ENCODE results near the gene PHC3. TPM values are rescaled to one million over a fixed set of nuclear protein-coding genes. Genes with fewer than 3 reads are reported as not detected.

The PHC3 gene
- polyA plus RNA-seq, 1 donor from 2014 or later: 18.6 TPM

DNA sequence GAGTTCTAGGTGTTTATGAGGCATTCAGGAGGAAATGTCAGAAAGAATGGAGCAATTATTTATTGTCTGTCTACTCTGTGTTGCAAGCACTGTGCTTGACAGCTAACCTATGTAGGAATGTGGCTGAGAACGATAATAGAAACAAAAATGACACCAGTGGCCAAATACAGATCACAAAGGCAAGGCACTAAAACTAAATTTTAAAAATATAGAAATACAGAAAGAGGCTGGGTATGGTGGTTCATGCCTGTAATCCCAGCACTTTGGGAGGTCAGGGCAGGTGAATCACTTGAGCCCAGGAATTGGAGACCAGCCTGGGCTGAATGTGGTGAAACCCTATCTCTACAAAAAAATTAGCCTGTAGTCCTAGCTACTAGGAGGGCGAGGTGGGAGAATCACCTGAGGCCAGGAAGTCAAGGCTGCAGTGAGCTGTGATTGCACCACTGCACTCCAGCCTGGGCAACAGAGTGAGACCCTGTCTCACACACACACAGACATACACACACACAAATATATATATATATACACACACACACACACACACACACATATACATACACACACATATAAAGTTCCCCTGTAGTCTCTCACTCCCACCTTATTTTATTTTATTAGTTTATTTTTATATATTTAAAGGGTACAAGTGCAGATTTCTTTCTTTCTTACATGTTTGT, 46.7 kb upstream of the PHC3 start:
- no peak overlapping the region for H3K27ac ChIP-seq (ENCODE audit: low read length)
- no peak overlapping the region for H3K9ac ChIP-seq (ENCODE audit: low read length)
- no peak for TF ChIP-seq POLR2AphosphoS5 (IDR thresholded peaks at IDR 0.05)
- no peak overlapping the region for H3K4me3 ChIP-seq (ENCODE audit: low read length)
- no peaks in the 10 kb centered on the region for H3K27me3 ChIP-seq (ENCODE audit: insufficient read depth, low read depth, low read length)
- H4K20me1 ChIP-seq (ENCODE audit: insufficient read depth): no peaks in the 10 kb centered on the region
- H3K79me2 ChIP-seq (replicated peaks; ENCODE audit: insufficient read depth, low read length): peaks cover 28% of the 10 kb centered on the region
- no peaks in the 10 kb centered on the region for H3K36me3 ChIP-seq (ENCODE audit: insufficient read depth, low read length)
- no peak overlapping the region for H3K4me2 ChIP-seq (ENCODE audit: low read length)
- H2AFZ ChIP-seq (ENCODE audit: low read depth, low read length): no peak overlapping the region
- no peaks in the 10 kb centered on the region for H3K9me3 ChIP-seq (ENCODE audit: low read length)
- no peaks in the 10 kb centered on the region for H3K9me2 ChIP-seq (ENCODE audit: insufficient read depth, low read length)
- H3F3A ChIP-seq (ENCODE audit: insufficient read depth, low read length, poor library complexity, severe bottlenecking): no peaks in the 10 kb centered on the region

DNA sequence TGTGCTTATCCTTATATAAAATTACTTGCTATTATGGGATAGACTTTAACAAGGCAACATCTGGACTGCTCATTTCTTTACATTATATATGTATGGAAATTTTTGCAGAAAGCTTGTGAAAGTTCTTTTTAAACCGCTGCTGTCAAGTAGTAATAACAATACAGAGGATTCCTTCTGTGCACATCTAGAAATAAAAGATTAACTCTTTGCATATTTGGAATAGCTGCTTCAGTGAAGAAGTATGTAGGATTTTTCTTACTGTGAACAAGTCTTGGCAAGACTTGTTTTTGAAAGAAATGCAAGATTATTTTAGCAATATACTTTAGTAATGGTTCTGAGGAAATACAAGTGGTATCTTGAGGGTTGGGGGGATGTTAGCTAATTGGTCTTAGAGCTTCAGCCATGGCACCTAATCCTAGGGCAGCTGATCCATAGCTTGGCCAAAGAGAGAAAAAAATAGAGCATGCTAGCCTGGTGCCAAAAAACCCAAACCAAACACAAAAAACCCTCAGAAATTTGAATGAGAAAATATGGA, 45.0 kb upstream of the PHC3 start:
- Histone ChIP-seq H3K79me2 (replicated peaks; ENCODE audit: insufficient read depth, low read length) (peaks cover 29% of the 10 kb centered on the region), H3F3A (ENCODE audit: insufficient read depth, low read length, poor library complexity, severe bottlenecking) (no peaks in the 10 kb centered on the region), H3K4me2 (ENCODE audit: low read length) (no peak overlapping the region), H3K36me3 (ENCODE audit: insufficient read depth, low read length) (no peaks in the 10 kb centered on the region), H3K27me3 (ENCODE audit: insufficient read depth, low read depth, low read length) (no peaks in the 10 kb centered on the region), H3K4me3 (ENCODE audit: low read length) (no peak overlapping the region), H3K9ac (ENCODE audit: low read length) (no peak overlapping the region), H3K9me3 (ENCODE audit: low read length) (no peaks in the 10 kb centered on the region), H3K27ac (ENCODE audit: low read length) (no peak overlapping the region), H2AFZ (ENCODE audit: low read depth, low read length) (no peak overlapping the region), H4K20me1 (ENCODE audit: insufficient read depth) (no peaks in the 10 kb centered on the region), H3K9me2 (ENCODE audit: insufficient read depth, low read length) (no peaks in the 10 kb centered on the region)
- TF ChIP-seq SMC3 (conservative IDR thresholded peaks at IDR 0.05; ENCODE audit: poor library complexity): no peak
- TF ChIP-seq, protein P1, sequence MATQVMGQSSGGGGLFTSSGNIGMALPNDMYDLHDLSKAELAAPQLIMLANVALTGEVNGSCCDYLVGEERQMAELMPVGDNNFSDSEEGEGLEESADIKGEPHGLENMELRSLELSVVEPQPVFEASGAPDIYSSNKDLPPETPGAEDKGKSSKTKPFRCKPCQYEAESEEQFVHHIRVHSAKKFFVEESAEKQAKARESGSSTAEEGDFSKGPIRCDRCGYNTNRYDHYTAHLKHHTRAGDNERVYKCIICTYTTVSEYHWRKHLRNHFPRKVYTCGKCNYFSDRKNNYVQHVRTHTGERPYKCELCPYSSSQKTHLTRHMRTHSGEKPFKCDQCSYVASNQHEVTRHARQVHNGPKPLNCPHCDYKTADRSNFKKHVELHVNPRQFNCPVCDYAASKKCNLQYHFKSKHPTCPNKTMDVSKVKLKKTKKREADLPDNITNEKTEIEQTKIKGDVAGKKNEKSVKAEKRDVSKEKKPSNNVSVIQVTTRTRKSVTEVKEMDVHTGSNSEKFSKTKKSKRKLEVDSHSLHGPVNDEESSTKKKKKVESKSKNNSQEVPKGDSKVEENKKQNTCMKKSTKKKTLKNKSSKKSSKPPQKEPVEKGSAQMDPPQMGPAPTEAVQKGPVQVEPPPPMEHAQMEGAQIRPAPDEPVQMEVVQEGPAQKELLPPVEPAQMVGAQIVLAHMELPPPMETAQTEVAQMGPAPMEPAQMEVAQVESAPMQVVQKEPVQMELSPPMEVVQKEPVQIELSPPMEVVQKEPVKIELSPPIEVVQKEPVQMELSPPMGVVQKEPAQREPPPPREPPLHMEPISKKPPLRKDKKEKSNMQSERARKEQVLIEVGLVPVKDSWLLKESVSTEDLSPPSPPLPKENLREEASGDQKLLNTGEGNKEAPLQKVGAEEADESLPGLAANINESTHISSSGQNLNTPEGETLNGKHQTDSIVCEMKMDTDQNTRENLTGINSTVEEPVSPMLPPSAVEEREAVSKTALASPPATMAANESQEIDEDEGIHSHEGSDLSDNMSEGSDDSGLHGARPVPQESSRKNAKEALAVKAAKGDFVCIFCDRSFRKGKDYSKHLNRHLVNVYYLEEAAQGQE (IDR thresholded peaks at IDR 0.05; ENCODE audit: borderline replicate concordance): no peak
- no peak for TF ChIP-seq EP300 (conservative IDR thresholded peaks at IDR 0.05; ENCODE audit: poor library complexity, severe bottlenecking)
- TF ChIP-seq RAD21 (conservative IDR thresholded peaks at IDR 0.05): no peak

DNA sequence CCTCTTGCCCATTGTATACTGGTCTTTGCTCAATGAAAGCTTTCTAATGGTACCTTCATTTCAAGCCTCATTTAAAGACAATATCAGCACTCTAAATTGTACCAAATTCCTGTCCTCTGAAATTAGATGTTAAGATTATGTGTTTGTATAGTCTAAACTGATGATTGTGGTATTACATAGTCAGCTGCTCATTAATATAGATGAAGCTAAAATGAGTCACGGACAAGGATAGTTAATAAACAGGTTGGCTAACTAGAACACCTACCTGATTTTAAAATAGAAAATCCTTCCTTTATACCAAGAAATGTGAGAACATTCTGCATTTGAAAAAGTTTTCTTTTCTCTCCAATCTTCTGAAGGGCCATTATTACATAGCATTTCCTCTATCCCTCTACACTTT, 43.6 kb upstream of the PHC3 start:
- H3K9ac ChIP-seq (ENCODE audit: low read length): no peak overlapping the region
- H3K9me3 ChIP-seq (ENCODE audit: low read length): no peaks in the 10 kb centered on the region
- no peaks in the 10 kb centered on the region for H3K36me3 ChIP-seq (ENCODE audit: insufficient read depth, low read length)
- H3K79me2 ChIP-seq (replicated peaks; ENCODE audit: insufficient read depth, low read length): peaks cover 27% of the 10 kb centered on the region
- no peak overlapping the region for H3K27ac ChIP-seq (ENCODE audit: low read length)
- no peak overlapping the region for H3K4me2 ChIP-seq (ENCODE audit: low read length)
- no peak overlapping the region for H2AFZ ChIP-seq (ENCODE audit: low read depth, low read length)
- H3F3A ChIP-seq (ENCODE audit: insufficient read depth, low read length, poor library complexity, severe bottlenecking): no peaks in the 10 kb centered on the region
- no peak for TF ChIP-seq EZH2 (IDR thresholded peaks at IDR 0.05; ENCODE audit: borderline replicate concordance, insufficient read depth, low read length, poor library complexity, severe bottlenecking)
- no peak for TF ChIP-seq TAF1 (IDR thresholded peaks at IDR 0.05; ENCODE audit: low read depth)
- TF ChIP-seq, protein P2, sequence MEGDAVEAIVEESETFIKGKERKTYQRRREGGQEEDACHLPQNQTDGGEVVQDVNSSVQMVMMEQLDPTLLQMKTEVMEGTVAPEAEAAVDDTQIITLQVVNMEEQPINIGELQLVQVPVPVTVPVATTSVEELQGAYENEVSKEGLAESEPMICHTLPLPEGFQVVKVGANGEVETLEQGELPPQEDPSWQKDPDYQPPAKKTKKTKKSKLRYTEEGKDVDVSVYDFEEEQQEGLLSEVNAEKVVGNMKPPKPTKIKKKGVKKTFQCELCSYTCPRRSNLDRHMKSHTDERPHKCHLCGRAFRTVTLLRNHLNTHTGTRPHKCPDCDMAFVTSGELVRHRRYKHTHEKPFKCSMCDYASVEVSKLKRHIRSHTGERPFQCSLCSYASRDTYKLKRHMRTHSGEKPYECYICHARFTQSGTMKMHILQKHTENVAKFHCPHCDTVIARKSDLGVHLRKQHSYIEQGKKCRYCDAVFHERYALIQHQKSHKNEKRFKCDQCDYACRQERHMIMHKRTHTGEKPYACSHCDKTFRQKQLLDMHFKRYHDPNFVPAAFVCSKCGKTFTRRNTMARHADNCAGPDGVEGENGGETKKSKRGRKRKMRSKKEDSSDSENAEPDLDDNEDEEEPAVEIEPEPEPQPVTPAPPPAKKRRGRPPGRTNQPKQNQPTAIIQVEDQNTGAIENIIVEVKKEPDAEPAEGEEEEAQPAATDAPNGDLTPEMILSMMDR (IDR thresholded peaks at IDR 0.05; ENCODE audit: poor library complexity, severe bottlenecking): no peak
- no peak overlapping the region for H3K4me3 ChIP-seq (ENCODE audit: low read length)
- no peaks in the 10 kb centered on the region for H3K27me3 ChIP-seq (ENCODE audit: insufficient read depth, low read depth, low read length)
- no peaks in the 10 kb centered on the region for H3K9me2 ChIP-seq (ENCODE audit: insufficient read depth, low read length)
- H4K20me1 ChIP-seq (ENCODE audit: insufficient read depth): no peaks in the 10 kb centered on the region

Data from neural cell (in vitro differentiated cells).